Globus pallidus (tissue), 1 donor: Measurements from ENCODE around the gene POLL.
"Not testable (repeated sequence)": the region's sequence is repeated elsewhere in the genome, so short reads cannot be mapped to it uniquely, and the experiment has no call there.

Experiments
- DNase-seq: peaks from one replicate; pipeline ENCODE4 v3.0.0-alpha.2; 2015; ENCODE audit warnings: low spot score

Gene POLL

DNA sequence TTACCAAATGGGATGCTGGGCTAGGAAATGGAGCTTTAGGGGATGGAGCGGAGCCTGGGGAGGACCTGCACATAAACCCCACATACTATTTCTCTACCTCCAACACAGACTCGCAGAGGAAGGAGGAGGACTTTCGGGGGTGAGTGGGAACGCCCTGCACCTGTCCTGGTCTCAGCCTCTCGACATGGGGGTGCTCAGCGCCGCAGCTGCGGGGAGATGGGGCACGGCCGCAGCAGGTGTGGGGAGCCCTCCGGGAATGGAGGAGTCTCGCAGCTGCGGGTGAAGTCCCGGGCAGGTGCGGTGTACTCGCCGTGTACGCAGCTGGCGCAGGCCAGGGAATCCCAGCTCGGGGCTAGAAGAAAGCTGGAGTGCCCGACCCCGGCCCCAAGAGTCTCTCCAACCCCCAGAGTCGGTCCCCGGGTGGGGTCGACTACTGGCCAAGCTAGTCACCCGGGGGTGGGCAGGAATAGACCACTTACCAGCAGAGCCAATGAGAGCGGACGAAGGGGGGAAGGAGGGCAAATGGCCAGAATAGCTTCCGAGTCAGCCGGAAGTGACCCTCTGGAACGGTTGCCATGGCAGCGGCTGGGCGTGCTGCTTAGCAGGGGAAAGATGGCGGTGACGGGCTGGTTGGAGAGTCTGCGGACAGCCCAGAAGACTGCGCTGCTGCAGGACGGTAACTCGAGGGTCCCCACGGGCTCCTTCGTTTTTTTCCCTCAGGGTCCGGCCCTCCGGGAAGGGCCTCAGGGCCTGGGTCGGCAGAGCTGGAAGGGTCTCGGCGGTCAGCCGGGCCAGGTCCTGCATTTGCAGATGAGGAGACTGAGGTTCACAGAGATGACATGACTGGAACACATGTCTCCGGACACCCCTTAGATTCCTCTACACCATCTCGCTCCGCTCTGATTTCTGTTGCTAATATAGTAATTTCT lies at the start of gene POLL, which contains the start of gene DPCD:
Gene POLL (minus strand): TSS at position 533 of the 929 bp plus-strand sequence. CDS start 897 bp downstream, outside the sequence.
Gene DPCD (plus strand): TSS at position 597 of the 929 bp plus-strand sequence. CDS start 16 bp downstream, at position 613.
- DNase-seq: peak; percentile 94

DNA sequence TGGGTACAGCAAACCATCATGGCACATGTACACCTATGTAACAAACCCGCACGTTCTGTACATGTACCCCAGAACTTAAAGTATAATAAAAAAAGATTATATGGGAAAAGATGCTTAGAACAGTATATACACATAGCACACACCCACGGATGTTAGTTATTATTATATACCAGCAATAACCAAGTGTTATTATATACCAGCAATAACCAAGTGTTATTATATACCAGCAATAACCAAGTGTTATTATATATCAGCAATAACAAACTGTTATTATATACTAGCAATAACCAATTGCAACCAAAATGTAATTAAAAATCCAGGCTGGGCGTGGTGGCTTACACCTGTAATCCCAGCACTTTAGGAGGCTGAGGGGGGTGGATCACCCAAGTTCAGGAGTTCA lies 45.5 kb upstream of the POLL start:
- DNase-seq: not testable (repeated sequence)

DNA sequence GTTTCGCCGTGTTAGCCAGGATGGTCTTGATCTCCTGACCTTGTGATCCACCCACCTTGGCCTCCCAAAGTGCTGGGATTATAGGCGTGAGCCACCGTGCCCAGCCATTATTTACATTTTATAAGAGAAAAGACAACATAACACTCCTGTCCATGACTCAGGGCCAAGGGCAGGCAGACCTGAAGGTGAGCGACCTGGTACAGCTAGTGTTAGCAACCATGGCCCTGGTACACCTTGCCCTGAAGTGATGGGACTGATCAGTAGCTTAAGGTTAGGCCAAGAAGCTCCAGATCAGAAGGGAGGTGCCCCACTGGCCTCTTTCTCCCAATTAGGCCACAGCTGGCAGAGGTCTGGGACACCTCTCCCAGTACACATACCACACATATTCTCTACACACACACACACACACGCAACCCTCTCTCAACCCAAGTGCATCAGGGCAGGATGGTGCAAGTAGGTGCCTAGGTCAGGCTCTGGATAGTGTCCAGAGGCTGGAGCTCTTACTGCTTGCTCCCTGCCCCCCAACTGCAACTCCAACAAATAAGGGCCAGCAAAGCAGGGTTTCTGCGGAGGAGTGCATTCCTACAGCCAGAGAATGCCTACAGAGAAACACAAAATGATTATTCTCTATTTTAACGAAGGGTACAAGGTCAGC lies 43.9 kb upstream of the POLL start:
- no peak for DNase-seq

- DNase-seq: no peak
Measured at GRCh38 chr10:101630633-101630920, 42.5 kb upstream of the POLL start.

DNA sequence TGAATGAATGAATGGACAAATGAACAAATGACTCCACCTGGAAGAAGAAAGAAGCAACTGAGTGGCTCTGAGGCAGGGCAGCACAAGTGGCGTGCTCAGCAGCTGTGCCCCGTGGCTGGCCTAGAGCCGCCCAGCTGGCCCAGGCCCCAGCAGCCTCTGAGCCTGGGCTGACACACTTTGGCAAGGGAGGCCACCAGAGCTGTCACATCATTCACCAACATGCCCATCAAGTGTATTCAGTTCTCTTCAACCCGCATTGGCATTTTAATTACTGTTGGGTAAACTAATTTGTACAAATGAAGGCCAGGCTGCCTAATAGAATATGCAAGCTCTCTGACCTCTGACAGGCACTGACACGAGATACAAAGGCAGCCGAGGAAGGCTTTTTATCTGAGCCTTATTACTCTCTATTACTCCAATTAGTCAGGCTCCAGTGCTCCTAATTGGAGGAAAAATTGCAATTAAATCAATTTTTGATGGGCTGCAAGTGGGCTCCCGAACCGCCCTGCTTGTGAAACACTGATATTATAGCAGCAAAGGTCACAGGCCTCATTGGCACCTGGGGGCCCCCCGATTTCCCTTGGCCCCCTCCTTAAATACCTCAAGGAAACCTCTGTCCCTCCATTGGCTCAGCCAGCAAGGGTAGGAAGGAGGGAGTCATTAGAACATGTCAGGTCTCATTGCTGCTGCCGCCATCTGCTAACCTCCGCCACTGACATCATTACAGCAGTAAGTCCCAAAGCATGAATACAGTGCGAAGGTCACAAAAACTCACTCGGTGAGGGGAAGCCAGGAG lies 42.0 kb upstream of the POLL start:
- DNase-seq: peak; percentile 76

GRCh38 chr10:101625821-101626412 lies 37.9 kb upstream of the POLL start:
- DNase-seq: no peak

DNA sequence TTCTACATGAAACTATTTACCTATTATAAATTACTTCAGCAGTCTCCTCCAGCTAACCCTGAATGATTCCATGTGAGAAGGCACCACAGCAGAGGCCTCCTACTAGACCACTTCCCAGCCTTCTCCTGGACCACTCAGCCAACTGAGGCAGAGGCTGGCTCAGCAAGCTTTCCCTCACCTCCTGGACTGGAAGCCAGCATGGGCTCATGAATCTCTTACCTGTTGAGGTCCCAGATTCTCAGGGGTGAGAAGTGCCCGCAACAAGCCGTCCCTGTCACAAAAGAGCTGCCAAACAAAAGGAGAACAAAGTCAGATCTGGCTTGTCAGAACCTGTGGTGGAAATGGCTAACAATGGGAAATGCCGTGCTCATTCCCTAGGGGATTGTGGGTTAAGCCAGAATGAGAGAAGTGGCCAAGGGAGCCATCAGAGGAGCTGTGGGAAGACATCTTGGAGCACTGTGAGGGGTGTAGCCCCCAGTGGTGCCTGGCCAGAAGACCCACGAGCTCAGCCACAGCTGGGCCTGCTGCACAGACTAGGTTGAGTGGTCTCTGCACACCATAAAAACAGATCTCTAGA lies 36.6 kb upstream of the POLL start:
- no peak for DNase-seq

- DNase-seq: no peak
Measured at GRCh38 chr10:101623528-101623927, 35.5 kb upstream of the POLL start.

GRCh38 chr10:101619983-101620382 lies 31.9 kb upstream of the POLL start:
- no peak for DNase-seq

- no peak for DNase-seq
Measured at GRCh38 chr10:101618871-101619270, 30.8 kb upstream of the POLL start.

- no peak for DNase-seq
Measured at GRCh38 chr10:101617824-101618568, 29.9 kb upstream of the POLL start.

DNA sequence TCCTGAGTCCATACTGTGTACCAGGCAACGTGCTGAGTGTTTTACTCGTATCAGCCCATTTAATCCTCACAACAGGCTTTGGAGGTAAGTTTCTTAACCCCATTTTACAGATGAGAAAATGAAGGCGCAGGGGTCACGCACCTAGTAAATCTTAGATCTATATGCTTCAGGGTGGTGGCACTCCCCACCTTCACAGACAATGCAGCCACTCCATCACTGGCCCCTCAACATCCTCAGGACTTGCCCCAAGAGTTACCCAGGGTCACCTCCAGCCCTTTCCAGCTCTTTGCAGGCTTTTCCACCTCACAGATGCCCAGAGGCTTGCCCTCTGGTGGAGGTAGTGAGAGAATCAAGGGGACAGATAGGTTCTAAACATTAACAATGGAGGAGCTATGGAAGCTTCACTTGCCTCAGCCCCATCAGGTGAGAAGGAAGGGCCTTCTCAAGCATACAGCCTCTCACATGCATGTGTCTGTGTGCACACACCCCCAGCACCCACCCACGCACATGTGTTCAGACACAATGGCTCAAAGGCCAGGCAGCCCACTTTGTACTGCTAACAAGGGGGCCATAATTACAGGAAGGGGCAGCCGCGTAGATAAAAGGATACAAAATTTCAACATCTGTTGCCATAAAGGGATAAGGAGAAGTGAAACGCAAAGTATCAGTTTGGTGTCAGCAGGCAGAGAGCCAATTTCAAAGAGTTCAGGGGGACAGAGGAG lies 29.2 kb upstream of the POLL start:
- DNase-seq: no peak

DNA sequence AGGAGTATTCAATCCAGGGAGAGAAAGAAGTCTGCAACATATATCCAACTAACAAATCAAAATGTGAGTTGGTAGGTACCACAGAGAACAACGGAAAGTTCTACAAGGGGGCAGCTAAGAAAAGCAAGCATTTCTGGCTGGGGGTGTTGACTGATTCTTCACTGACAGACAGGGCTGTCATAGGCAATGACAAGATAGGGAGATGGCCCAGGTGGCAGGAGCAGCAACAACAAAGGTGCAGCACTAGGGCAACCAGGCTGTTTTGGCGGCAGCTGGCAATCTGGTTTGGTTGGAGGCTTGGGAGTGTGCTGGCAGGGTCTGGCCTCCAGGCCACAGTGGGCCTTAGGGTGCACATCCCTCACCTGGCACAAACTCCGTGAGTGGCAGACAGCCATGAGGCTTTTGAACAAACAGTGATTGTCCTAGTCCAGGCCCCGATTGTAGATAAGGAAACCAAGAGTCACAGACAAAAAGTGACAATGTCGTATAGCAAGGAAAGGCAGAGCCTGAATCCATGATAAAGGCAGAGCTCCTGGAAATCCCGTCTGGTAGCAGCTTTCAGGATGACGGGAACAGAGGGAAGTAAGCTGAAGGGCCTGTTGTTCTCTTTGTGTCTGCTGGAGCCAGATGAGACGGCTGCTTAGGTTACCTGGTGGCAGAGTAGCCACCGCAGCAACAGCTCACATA lies 28.5 kb upstream of the POLL start:
- DNase-seq: no peak

GRCh38 chr10:101615525-101616116 lies 27.6 kb upstream of the POLL start:
- no peak for DNase-seq

DNA sequence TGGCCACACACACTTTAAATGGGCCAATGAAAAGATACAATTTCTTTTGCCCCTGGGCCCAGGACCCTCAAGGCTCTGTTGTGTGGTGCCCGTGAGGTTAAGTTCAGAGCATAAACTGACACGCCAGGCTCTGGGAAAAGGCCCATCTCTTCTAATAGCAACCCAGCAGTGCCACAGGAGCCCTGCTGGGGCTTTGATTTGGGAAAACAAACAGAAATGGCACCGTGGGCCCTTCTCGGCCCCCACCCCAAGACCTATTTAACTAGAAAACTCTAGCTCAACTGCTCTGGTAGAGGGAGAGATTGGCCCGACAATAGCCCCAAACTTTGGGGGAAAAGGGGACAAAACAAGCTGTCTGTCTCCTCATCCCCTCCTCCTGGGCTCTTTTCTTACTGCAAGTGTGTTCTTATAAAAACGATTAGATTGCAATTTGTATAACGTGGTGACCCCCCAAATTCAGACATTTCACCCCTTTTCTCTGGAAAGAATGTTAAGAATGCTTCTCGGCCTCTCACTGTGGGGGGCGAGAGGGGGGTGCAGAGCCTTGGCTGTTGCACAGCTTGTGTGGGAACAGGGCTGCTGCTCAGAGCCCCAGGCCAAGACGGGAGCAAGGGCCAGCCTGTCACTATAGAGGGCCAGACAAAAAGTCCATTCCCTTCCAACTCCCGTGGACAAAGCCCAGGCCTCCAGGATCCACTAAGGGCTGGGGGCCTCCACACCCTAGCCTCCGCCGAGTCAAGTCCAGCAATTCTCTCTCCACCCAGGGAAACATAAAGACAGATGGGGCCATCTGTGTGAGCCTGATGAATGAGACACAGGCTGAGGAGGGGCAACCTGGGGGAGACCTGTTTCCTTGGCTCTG lies 26.8 kb upstream of the POLL start:
- no peak for DNase-seq

GRCh38 chr10:101613646-101614045 lies 25.6 kb upstream of the POLL start:
- DNase-seq: no peak

DNA sequence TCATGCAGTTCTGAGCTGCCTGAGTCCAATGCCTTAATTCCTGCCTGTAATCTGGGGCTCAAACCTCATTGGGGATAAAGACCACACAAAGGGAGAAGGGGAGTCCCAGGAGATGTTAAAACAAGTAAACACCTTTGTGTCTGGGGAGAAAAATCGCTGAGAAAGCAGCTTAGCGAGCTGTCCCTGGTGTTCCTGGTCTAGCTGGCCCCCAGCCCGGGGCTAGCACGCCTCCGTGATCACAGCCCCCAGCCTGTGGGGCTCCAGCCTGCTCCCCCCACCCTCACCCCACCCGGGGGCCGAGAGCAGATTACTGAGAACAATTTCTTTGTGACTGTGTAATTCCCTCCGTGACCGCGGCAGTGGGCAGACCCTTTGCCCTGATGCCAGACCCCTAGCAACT lies 24.8 kb upstream of the POLL start:
- no peak for DNase-seq

DNA sequence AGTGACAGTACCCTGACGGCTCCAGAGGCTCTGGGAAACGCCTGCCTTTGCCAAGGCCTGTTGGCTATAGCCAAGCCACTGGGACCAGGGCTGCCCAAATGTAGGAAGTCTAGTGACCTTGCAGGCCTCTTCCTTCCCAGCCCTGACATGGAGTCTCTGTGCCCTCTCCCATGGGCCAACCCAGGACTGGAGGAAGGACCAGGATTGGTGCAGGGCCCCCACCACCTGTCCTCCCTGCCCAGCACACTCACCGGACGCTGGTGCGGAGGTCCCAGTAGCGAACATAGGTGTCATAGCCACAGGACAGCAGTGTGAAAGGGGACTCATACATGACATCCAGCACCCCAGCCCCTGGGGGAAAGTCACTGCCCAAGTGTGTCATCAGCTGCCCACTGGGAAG lies 24.0 kb upstream of the POLL start:
- DNase-seq: no peak
